RWPE1 (cell line): ENCODE results near the gene PFKFB1.

Experiments used
- CTCF ChIA-PET: fragments of 350-600 bp; sonication (Branson Sonifier 250); formaldehyde crosslinking; extraction: SDS; loops from one replicate; lab custom pipeline; 2021; lab: Yijun Ruan, JAX
- POLR2A ChIA-PET: fragments of 400-600 bp; formaldehyde crosslinking; extraction: SDS; loops from one replicate; lab custom pipeline; 2020; ENCODE audit warnings: antibody characterized with exemption; ENCODE audit not compliant: low non-redundant PET; lab: Yijun Ruan, JAX
- DNase-seq: peaks from one replicate; pipeline ENCODE4 v3.0.0; 2012; ENCODE audit warnings: low spot score
- H3K27ac ChIP-seq: fragments of 450-650 bp; 2 replicates; pipeline ENCODE4 v1.5.1; 2017
- CTCF ChIP-seq: fragments of 450-650 bp; conservative IDR thresholded peaks from 2 replicates; pipeline ENCODE4 v1.5.1; 2017; ENCODE audit warnings: low read depth, mild to moderate bottlenecking

PFKFB1 gene

GRCh38 chrX:54934058-54934457 is 59.9 kb downstream of the PFKFB1 start:
- no peak overlapping the region for H3K27ac ChIP-seq
- DNase-seq, result no peak
- no peak for TF ChIP-seq CTCF
- ChIA-PET CTCF (no interaction called here), POLR2A (no interaction called here)

- DNase-seq, result no peak
- CTCF ChIA-PET, result no interaction called here
- POLR2A ChIA-PET, result no interaction called here
- no peak overlapping the region for H3K27ac ChIP-seq
- no peak for TF ChIP-seq CTCF
These were observed 60.7 kb downstream of the PFKFB1 start for GRCh38 chrX:54933150-54933826.

GRCh38 chrX:54931107-54931506 is 62.9 kb downstream of the PFKFB1 start:
- CTCF ChIA-PET, result no interaction called here
- H3K27ac ChIP-seq, result no peak overlapping the region
- no peak for TF ChIP-seq CTCF
- no peak for DNase-seq
- POLR2A ChIA-PET, result no interaction called here

GRCh38 chrX:54930291-54931049 is 63.5 kb downstream of the PFKFB1 start:
- no peak for DNase-seq
- no peak for TF ChIP-seq CTCF
- H3K27ac ChIP-seq, result no peak overlapping the region
- ChIA-PET POLR2A (no interaction called here), CTCF (no interaction called here)

GRCh38 chrX:54928876-54929275 is 65.1 kb downstream of the PFKFB1 start:
- ChIA-PET CTCF (no interaction called here), POLR2A (no interaction called here)
- H3K27ac ChIP-seq, result no peak overlapping the region
- DNase-seq, result no peak
- no peak for TF ChIP-seq CTCF

- no peak overlapping the region for H3K27ac ChIP-seq
- TF ChIP-seq CTCF, result no peak
- DNase-seq, result no peak
- ChIA-PET POLR2A (no interaction called here), CTCF (interaction anchor here (0.7 kb wide), 1 partner anchor 696 kb away, joined by 3 read pairs; no protein-coding TSS in a partner anchor)
These were observed 67.0 kb downstream of the PFKFB1 start for GRCh38 chrX:54926978-54927377.
